Measurements from ENCODE around the gene GPANK1. TPM values are rescaled to one million over a fixed set of nuclear protein-coding genes. Genes with fewer than 3 reads are reported as not detected.
A peak's percentile ranks its signal among the peaks of the same experiment; 100 is the strongest.

Gene GPANK1
- total RNA-seq, 1 experiment from 2014 or later, result 11.5 TPM

DNA sequence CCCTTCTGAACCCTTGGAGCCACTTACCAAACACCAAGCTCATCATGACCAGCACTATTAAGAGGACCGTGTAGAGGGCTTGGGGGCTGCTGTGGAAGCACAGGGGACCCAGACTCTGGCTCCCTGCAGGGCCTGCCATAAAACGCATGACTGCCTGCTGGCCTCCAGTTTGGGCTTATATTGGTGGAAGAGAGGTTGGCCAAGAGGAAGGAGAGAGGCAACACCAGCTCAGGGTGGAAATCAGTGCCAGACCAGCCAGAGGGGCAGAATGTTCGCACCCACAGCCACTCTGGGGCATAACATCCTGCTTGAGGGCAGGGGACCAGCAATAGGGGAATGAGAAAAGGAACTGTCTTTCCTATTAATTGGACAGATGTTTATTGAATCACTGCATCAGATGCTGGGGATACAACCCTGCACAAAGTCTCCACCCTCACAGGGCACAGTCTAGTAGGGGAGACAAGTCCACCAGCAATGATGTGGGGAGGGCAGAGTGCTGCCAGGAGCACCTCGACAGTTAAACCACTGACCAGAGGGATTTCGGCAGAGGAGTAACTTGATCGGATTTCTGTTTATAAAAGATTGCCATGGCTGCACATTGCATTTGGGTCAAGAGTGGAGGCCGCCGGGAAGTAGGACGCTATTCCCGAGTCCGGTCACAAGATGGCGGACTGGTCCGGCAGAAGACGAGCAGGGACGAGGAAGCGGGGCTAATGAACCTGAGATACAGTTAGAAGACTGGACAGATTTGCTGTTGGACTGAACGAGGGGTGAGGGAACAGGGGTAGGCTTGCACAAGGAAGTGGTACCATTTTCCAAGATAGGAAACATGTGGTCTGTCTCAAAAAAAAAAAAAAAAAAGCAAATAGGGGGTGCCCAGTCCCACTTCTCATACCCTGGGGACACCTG lies 15.7 kb upstream of the GPANK1 start, which contains the start of gene LY6G5C:
Gene LY6G5C (minus strand): TSS at position 842 of the 909 bp plus-strand sequence. CDS start 694 bp downstream, at position 148.
- Histone ChIP-seq H2AFZ (peak within 1 kb of the TSS; percentile 98), H3K79me2 (ENCODE audit: low read depth) (no peaks in the 10 kb centered on the region), H3K4me1 (replicated peaks; ENCODE audit: insufficient read depth) (peaks cover 17% of the 10 kb centered on the region), H3K9me3 (ENCODE audit: insufficient read depth, low read depth) (no peaks in the 10 kb centered on the region), H3K27ac (peak within 1 kb of the TSS; percentile 31; the same call in 1 of the 2 replicates), H3K9me2 (ENCODE audit: insufficient read depth) (no peaks in the 10 kb centered on the region), H3K4me3 (peak within 1 kb of the TSS; percentile 70), H3K4me2 (peak within 1 kb of the TSS; percentile 99), H3F3A (ENCODE audit: insufficient read depth, low read depth) (peaks cover 20% of the 10 kb centered on the region), H3K27me3 (ENCODE audit: insufficient read depth, low read depth) (no peaks in the 10 kb centered on the region), H4K20me1 (ENCODE audit: insufficient read depth) (no peaks in the 10 kb centered on the region), H3K36me3 (ENCODE audit: low read depth) (no peaks in the 10 kb centered on the region)
- CTCF ChIA-PET, result interaction anchor here (0.7 to 1.6 kb wide), 3 partner anchors 89 to 272 kb away, joined by 7 to 14 read pairs (median 11); no protein-coding TSS in a partner anchor
- DNase-seq, result peak; percentile 82 to 88
- TF ChIP-seq, protein P1, sequence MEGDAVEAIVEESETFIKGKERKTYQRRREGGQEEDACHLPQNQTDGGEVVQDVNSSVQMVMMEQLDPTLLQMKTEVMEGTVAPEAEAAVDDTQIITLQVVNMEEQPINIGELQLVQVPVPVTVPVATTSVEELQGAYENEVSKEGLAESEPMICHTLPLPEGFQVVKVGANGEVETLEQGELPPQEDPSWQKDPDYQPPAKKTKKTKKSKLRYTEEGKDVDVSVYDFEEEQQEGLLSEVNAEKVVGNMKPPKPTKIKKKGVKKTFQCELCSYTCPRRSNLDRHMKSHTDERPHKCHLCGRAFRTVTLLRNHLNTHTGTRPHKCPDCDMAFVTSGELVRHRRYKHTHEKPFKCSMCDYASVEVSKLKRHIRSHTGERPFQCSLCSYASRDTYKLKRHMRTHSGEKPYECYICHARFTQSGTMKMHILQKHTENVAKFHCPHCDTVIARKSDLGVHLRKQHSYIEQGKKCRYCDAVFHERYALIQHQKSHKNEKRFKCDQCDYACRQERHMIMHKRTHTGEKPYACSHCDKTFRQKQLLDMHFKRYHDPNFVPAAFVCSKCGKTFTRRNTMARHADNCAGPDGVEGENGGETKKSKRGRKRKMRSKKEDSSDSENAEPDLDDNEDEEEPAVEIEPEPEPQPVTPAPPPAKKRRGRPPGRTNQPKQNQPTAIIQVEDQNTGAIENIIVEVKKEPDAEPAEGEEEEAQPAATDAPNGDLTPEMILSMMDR (conservative IDR thresholded peaks at IDR 0.05), result peak; percentile 54
- no peak for TF ChIP-seq EZH2 (IDR thresholded peaks at IDR 0.05; ENCODE audit: low read depth)
- POLR2A ChIA-PET (ENCODE audit: unreplicated experiment), result interaction anchor here (0.6 kb wide), 2 partner anchors 10 to 59 kb away, joined by 3 to 17 read pairs; no protein-coding TSS in a partner anchor
- BruUV-seq (replicated peaks), result TSS peak; percentile 69
- intact Hi-C loops (cut with micrococcal nuclease; ENCODE audit: unreplicated experiment), result loop anchor here (1.0 to 10.0 kb wide), 6 partner anchors 59 to 272 kb away; partner anchors contain the start of genes EHMT2 and SLC44A4

GRCh38 chr6:31677955-31678354 lies 13.2 kb upstream of the GPANK1 start:
- Histone ChIP-seq H3K9me3 (ENCODE audit: insufficient read depth, low read depth) (no peaks in the 10 kb centered on the region), H3K4me2 (no peak overlapping the region), H3K4me3 (no peak overlapping the region), H3K27me3 (ENCODE audit: insufficient read depth, low read depth) (no peaks in the 10 kb centered on the region), H3K4me1 (replicated peaks; ENCODE audit: insufficient read depth) (peaks cover 17% of the 10 kb centered on the region), H2AFZ (no peak overlapping the region), H3F3A (ENCODE audit: insufficient read depth, low read depth) (peaks cover 38% of the 10 kb centered on the region), H4K20me1 (ENCODE audit: insufficient read depth) (no peaks in the 10 kb centered on the region), H3K9me2 (ENCODE audit: insufficient read depth) (no peaks in the 10 kb centered on the region), H3K79me2 (ENCODE audit: low read depth) (no peaks in the 10 kb centered on the region), H3K36me3 (ENCODE audit: low read depth) (no peaks in the 10 kb centered on the region), H3K27ac (no peak overlapping the region)
- ChIA-PET POLR2A (ENCODE audit: unreplicated experiment) (no interaction called here), CTCF (interaction anchor here (0.7 kb wide), 1 partner anchor 1520 kb away, joined by 4 read pairs; no protein-coding TSS in a partner anchor)
- no peak for TF ChIP-seq EZH2 (IDR thresholded peaks at IDR 0.05; ENCODE audit: low read depth)
- TF ChIP-seq, protein P1 (conservative IDR thresholded peaks at IDR 0.05), result no peak
- BruUV-seq (replicated peaks), result no TSS peak
- intact Hi-C loops (cut with micrococcal nuclease; ENCODE audit: unreplicated experiment), result no loop called here
- no peak for DNase-seq

- POLR2A ChIA-PET (ENCODE audit: unreplicated experiment), result no interaction called here
- H3F3A ChIP-seq (ENCODE audit: insufficient read depth, low read depth), result peaks cover 44% of the 10 kb centered on the region
- no peaks in the 10 kb centered on the region for H3K27me3 ChIP-seq (ENCODE audit: insufficient read depth, low read depth)
- no peak overlapping the region for H2AFZ ChIP-seq
- no peak overlapping the region for H3K4me3 ChIP-seq
- TF ChIP-seq, protein P1 (conservative IDR thresholded peaks at IDR 0.05), result no peak
- no peak for TF ChIP-seq EZH2 (IDR thresholded peaks at IDR 0.05; ENCODE audit: low read depth)
- peaks cover 14% of the 10 kb centered on the region for H3K4me1 ChIP-seq (replicated peaks; ENCODE audit: insufficient read depth)
- no peaks in the 10 kb centered on the region for H4K20me1 ChIP-seq (ENCODE audit: insufficient read depth)
- no peak overlapping the region for H3K27ac ChIP-seq
- intact Hi-C loops (cut with micrococcal nuclease; ENCODE audit: unreplicated experiment), result no loop called here
- H3K9me3 ChIP-seq (ENCODE audit: insufficient read depth, low read depth), result no peaks in the 10 kb centered on the region
- DNase-seq, result no peak
- H3K36me3 ChIP-seq (ENCODE audit: low read depth), result peaks cover 1% of the 10 kb centered on the region; the same call in 1 of the 2 replicates
- H3K4me2 ChIP-seq, result no peak overlapping the region
- BruUV-seq (replicated peaks), result no TSS peak
- H3K9me2 ChIP-seq (ENCODE audit: insufficient read depth), result no peaks in the 10 kb centered on the region
- CTCF ChIA-PET, result interaction anchor here (0.6 kb wide), 1 partner anchor 212 kb away, joined by 3 read pairs; no protein-coding TSS in a partner anchor
- no peaks in the 10 kb centered on the region for H3K79me2 ChIP-seq (ENCODE audit: low read depth)
Observed at GRCh38 chr6:31676904-31677303, 12.1 kb upstream of the GPANK1 start.
